ENCODE results near the gene RECK. TPM values are rescaled to one million over a fixed set of nuclear protein-coding genes. Genes with fewer than 3 reads are reported as not detected.

The RECK gene
- total RNA-seq, 1 donor from 2014 or later = 5.3 TPM

- intact Hi-C loops (cut with micrococcal nuclease) = no loop called here
- no peak for DNase-seq (ENCODE audit: low spot score)
- no peak overlapping the region for H3K27ac Mint-ChIP-seq
- H3K27me3 Mint-ChIP-seq (ENCODE audit: low read depth) = no peaks in the 10 kb centered on the region
- H3K9me3 Mint-ChIP-seq = no peaks in the 10 kb centered on the region
- peaks cover 6% of the 10 kb centered on the region for H3K36me3 Mint-ChIP-seq (ENCODE audit: low read depth)
- H3K4me3 Mint-ChIP-seq (ENCODE audit: low read depth) = no peak overlapping the region
- H3K4me1 Mint-ChIP-seq (ENCODE audit: low read depth) = peaks cover 17% of the 10 kb centered on the region
Measured at GRCh38 chr9:36112516-36112915, 75.8 kb downstream of the RECK start.

GRCh38 chr9:36113999-36114398, 77.3 kb downstream of the RECK start:
- Mint-ChIP-seq H3K36me3 (ENCODE audit: low read depth) (peaks cover 9% of the 10 kb centered on the region), H3K4me3 (ENCODE audit: low read depth) (no peak overlapping the region), H3K4me1 (ENCODE audit: low read depth) (peaks cover 9% of the 10 kb centered on the region), H3K27me3 (ENCODE audit: low read depth) (no peaks in the 10 kb centered on the region), H3K9me3 (no peaks in the 10 kb centered on the region), H3K27ac (no peak overlapping the region)
- intact Hi-C loops (cut with micrococcal nuclease) = no loop called here
- no peak for DNase-seq (ENCODE audit: low spot score)

- no peaks in the 10 kb centered on the region for H3K27me3 Mint-ChIP-seq (ENCODE audit: low read depth)
- peaks cover 4% of the 10 kb centered on the region for H3K4me1 Mint-ChIP-seq (ENCODE audit: low read depth)
- no peaks in the 10 kb centered on the region for H3K9me3 Mint-ChIP-seq
- no peak overlapping the region for H3K27ac Mint-ChIP-seq
- H3K36me3 Mint-ChIP-seq (ENCODE audit: low read depth) = peaks cover 11% of the 10 kb centered on the region
- no peak for DNase-seq (ENCODE audit: low spot score)
- intact Hi-C loops (cut with micrococcal nuclease) = no loop called here
- no peak overlapping the region for H3K4me3 Mint-ChIP-seq (ENCODE audit: low read depth)
Measured at GRCh38 chr9:36116593-36116992, 79.9 kb downstream of the RECK start.

- intact Hi-C loops (cut with micrococcal nuclease) = no loop called here
- H3K36me3 Mint-ChIP-seq (ENCODE audit: low read depth) = peaks cover 15% of the 10 kb centered on the region
- no peak overlapping the region for H3K4me3 Mint-ChIP-seq (ENCODE audit: low read depth)
- DNase-seq (ENCODE audit: low spot score) = no peak
- peaks cover 3% of the 10 kb centered on the region for H3K4me1 Mint-ChIP-seq (ENCODE audit: low read depth)
- no peak overlapping the region for H3K27ac Mint-ChIP-seq
- no peaks in the 10 kb centered on the region for H3K9me3 Mint-ChIP-seq
- no peaks in the 10 kb centered on the region for H3K27me3 Mint-ChIP-seq (ENCODE audit: low read depth)
Measured at GRCh38 chr9:36118201-36118600, 81.5 kb downstream of the RECK start.

GRCh38 chr9:36118706-36119105, 82.0 kb downstream of the RECK start:
- no peaks in the 10 kb centered on the region for H3K9me3 Mint-ChIP-seq
- H3K36me3 Mint-ChIP-seq (ENCODE audit: low read depth) = peaks cover 15% of the 10 kb centered on the region
- H3K27ac Mint-ChIP-seq = no peak overlapping the region
- no peak for DNase-seq (ENCODE audit: low spot score)
- H3K27me3 Mint-ChIP-seq (ENCODE audit: low read depth) = no peaks in the 10 kb centered on the region
- H3K4me1 Mint-ChIP-seq (ENCODE audit: low read depth) = peaks cover 3% of the 10 kb centered on the region
- no peak overlapping the region for H3K4me3 Mint-ChIP-seq (ENCODE audit: low read depth)
- intact Hi-C loops (cut with micrococcal nuclease) = no loop called here

DNA sequence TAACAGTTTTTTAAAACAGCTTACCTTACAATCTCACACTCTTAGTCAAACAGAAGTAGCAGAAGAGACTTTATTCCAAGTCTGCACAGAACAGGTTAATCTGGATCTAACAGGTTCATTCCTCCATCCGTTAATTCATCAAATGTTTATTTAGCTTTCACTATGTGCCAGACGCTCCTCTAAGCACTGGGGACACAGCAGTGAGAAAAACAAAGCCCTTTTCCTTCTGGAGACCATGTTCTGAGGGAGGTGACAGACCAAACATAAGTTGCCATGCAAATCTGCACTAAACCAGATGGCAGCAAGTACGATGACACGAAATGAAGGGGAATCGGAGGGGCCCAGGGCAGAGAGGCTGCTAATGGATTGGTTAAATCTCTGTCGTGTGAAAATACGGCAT, 82.8 kb downstream of the RECK start:
- H3K27ac Mint-ChIP-seq = no peak overlapping the region
- H3K9me3 Mint-ChIP-seq = no peaks in the 10 kb centered on the region
- H3K4me1 Mint-ChIP-seq (ENCODE audit: low read depth) = peaks cover 3% of the 10 kb centered on the region
- peaks cover 15% of the 10 kb centered on the region for H3K36me3 Mint-ChIP-seq (ENCODE audit: low read depth)
- no peak overlapping the region for H3K4me3 Mint-ChIP-seq (ENCODE audit: low read depth)
- DNase-seq (ENCODE audit: low spot score) = no peak
- intact Hi-C loops (cut with micrococcal nuclease) = no loop called here
- no peaks in the 10 kb centered on the region for H3K27me3 Mint-ChIP-seq (ENCODE audit: low read depth)

DNA sequence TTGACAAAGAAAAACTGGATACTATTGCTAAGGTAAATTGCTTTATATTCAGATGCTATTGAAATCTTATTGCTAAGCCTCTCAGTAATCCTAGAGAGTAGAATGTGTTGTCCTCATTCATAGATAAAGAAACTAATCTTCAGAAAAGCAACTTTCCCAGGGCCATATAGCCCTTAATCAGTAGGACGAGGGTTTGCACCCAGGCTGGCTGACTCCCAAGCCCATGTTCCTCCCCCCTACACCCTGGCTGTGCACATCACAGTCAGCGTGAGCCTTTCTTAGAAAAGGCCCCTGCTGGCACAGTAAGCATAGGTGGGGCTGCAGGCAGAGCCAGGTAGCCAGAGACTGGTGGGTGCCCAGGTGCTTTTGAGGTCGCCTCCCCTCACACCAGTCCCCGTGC, 84.0 kb downstream of the RECK start:
- no peaks in the 10 kb centered on the region for H3K27me3 Mint-ChIP-seq (ENCODE audit: low read depth)
- intact Hi-C loops (cut with micrococcal nuclease) = no loop called here

DNA sequence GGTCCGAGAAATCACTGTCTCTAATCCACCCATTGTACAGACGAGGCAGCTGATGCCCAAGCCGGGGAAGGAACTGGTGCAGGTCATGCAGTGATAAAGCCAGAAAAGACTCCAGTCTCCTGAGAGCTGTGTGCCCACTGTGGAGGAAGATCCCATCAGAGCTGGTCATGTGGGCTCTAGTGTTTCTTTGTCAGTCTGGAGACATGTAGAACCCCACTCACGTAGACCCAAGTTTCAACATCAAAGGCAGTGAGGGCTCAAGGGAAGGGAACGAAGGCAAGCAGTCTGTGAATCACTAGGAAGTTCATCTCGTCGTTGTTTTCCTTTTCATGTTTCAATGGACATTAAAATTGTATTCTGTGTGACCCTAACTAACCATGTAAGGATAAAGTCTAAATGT, 85.3 kb downstream of the RECK start:
- H3K4me1 Mint-ChIP-seq (ENCODE audit: low read depth) = peaks cover 10% of the 10 kb centered on the region
- DNase-seq (ENCODE audit: low spot score) = no peak

More for the DNA sequence above, 84.0 kb downstream of the RECK start:
- Mint-ChIP-seq H3K4me3 (ENCODE audit: low read depth) (no peak overlapping the region), H3K9me3 (no peaks in the 10 kb centered on the region), H3K27ac (no peak overlapping the region), H3K4me1 (ENCODE audit: low read depth) (peaks cover 8% of the 10 kb centered on the region), H3K36me3 (ENCODE audit: low read depth) (peaks cover 15% of the 10 kb centered on the region)
- DNase-seq (ENCODE audit: low spot score) = no peak

GRCh38 chr9:36123515-36123914, 86.8 kb downstream of the RECK start:
- intact Hi-C loops (cut with micrococcal nuclease) = no loop called here
- Mint-ChIP-seq H3K4me3 (ENCODE audit: low read depth) (no peak overlapping the region), H3K4me1 (ENCODE audit: low read depth) (peaks cover 19% of the 10 kb centered on the region), H3K27ac (no peak overlapping the region), H3K36me3 (ENCODE audit: low read depth) (peaks cover 11% of the 10 kb centered on the region), H3K9me3 (no peaks in the 10 kb centered on the region), H3K27me3 (ENCODE audit: low read depth) (peaks cover 1% of the 10 kb centered on the region)
- no peak for DNase-seq (ENCODE audit: low spot score)

More for the DNA sequence above, 85.3 kb downstream of the RECK start:
- Mint-ChIP-seq H3K4me3 (ENCODE audit: low read depth) (no peak overlapping the region), H3K27ac (no peak overlapping the region), H3K27me3 (ENCODE audit: low read depth) (no peaks in the 10 kb centered on the region), H3K9me3 (no peaks in the 10 kb centered on the region), H3K36me3 (ENCODE audit: low read depth) (peaks cover 15% of the 10 kb centered on the region)
- intact Hi-C loops (cut with micrococcal nuclease) = no loop called here

DNA sequence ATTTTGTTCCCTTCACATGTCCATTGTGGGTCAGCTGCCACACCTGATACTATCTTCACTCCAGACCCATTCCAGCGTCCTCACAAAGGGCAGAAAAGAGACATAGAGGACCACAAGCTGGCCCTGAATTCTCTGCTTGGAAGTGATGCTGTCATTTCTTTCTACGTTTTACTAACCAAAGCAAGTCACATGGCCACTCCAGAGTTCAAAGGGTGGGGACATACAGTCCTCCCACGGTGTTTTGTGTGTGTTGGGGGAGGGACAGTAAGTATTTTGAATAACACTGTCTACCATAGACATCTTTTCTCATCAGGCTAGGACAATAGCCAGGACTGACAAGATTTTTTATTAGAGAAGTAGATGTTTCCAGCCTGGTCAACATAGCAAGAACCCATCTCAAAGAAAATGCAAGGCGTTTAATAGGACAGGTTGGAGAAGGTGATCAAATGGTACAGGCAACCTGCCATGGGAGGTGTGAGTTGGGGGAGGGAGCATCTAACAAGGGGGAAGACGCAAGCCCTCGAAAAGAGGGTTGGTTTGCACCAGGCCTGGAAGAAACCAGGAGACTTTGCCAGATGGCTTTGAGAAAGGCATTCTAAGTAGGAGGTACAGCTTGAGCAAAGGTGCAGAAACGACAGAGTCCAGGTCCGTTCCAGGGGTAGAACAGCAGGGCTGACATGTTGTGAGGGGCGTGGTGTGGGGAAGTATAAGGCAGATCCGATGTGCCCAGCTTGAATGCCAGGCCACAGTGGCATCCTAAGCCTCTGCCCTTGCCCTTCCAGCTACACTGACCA, 88.5 kb downstream of the RECK start:
- Mint-ChIP-seq H3K27me3 (ENCODE audit: low read depth) (peaks cover 1% of the 10 kb centered on the region), H3K9me3 (no peaks in the 10 kb centered on the region), H3K4me3 (ENCODE audit: low read depth) (no peak overlapping the region), H3K4me1 (ENCODE audit: low read depth) (peaks cover 16% of the 10 kb centered on the region), H3K27ac (no peak overlapping the region), H3K36me3 (ENCODE audit: low read depth) (peaks cover 9% of the 10 kb centered on the region)
- DNase-seq (ENCODE audit: low spot score) = no peak
- intact Hi-C loops (cut with micrococcal nuclease) = no loop called here

GRCh38 chr9:36126016-36126730, 89.5 kb downstream of the RECK start:
- DNase-seq (ENCODE audit: low spot score) = no peak
- Mint-ChIP-seq H3K27me3 (ENCODE audit: low read depth) (peaks cover 1% of the 10 kb centered on the region), H3K9me3 (no peaks in the 10 kb centered on the region), H3K27ac (no peak overlapping the region), H3K4me3 (ENCODE audit: low read depth) (no peak overlapping the region), H3K36me3 (ENCODE audit: low read depth) (peaks cover 9% of the 10 kb centered on the region), H3K4me1 (ENCODE audit: low read depth) (peaks cover 16% of the 10 kb centered on the region)
- intact Hi-C loops (cut with micrococcal nuclease) = no loop called here

DNA sequence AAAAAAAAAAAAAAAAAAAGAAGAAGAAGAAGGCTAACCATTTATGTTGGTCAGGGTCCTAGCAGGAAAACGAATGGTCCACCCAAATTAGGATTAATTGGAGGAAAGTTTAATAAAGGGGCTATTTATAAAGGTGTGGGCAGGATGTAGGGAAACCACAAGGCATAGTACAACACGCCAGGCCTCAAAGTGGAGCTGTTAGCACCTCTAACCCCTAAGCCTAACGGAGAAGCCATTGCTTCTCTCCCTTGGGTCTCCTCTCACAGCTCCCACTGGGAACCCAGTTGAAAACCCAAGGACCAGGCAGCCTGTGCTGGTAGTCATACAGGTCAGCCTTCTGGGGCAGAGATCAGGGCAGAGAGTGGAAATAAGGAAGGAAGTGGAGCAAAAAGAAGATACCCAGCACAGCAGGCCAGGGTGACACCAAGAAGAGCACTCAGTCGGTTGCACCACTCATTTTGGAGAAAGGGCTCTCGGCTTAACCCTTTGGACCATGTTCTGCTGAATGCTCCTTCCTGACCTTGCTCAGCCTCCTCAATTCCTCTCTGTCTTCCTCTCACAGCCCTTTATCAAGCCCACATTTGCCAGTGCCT, 91.0 kb downstream of the RECK start:
- Mint-ChIP-seq H3K4me3 (ENCODE audit: low read depth) (no peak overlapping the region), H3K27ac (no peak overlapping the region), H3K9me3 (no peaks in the 10 kb centered on the region), H3K36me3 (ENCODE audit: low read depth) (peaks cover 4% of the 10 kb centered on the region), H3K27me3 (ENCODE audit: low read depth) (peaks cover 5% of the 10 kb centered on the region), H3K4me1 (ENCODE audit: low read depth) (peaks cover 16% of the 10 kb centered on the region)
- DNase-seq (ENCODE audit: low spot score) = no peak
- intact Hi-C loops (cut with micrococcal nuclease) = no loop called here

DNA sequence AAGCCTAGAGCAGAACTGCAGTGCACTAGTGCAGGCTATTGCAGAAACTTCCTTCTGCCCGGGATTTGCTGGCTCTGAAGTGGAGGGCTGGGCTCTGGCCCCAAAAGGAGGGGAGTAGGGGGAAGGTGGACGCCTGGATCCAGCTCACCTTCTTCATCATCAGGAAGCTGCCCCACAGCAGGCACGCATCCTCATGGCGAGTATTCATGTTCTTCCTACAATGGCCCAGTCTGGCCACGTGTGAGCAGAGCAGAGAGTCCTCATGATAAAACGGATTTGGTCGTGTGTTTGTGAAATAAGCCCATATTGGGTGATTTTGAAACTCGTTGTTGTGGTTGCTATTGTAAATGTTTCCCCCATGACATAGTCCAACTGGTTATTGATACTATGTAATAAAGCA, 91.6 kb downstream of the RECK start:
- no peak for DNase-seq (ENCODE audit: low spot score)
- intact Hi-C loops (cut with micrococcal nuclease) = no loop called here
- Mint-ChIP-seq H3K4me3 (ENCODE audit: low read depth) (no peak overlapping the region), H3K36me3 (ENCODE audit: low read depth) (no peaks in the 10 kb centered on the region), H3K4me1 (ENCODE audit: low read depth) (peaks cover 16% of the 10 kb centered on the region), H3K9me3 (no peaks in the 10 kb centered on the region), H3K27ac (no peak overlapping the region), H3K27me3 (ENCODE audit: low read depth) (peaks cover 5% of the 10 kb centered on the region)
